Activated T-helper 1 cell treated with anti-CD3 and anti-CD28 coated beads, Interleukin-12 subunit alpha, Interleukin-12 subunit beta, Interleukin-2, Interleukin-4 antibody, amounts not matched to agents 30 ng/mL and 10 ng/mL and 1 ng/mL, durations not matched to agents 14 hours and 24 hours and 36 hours (primary cell): ENCODE data around the gene PRR13. TPM values are rescaled to one million over a fixed set of nuclear protein-coding genes. Genes with fewer than 3 reads are reported as not detected.
A peak's percentile ranks its signal among the peaks of the same experiment; 100 is the strongest.
"Not testable (repeated sequence)": the region's sequence is repeated elsewhere in the genome, so short reads cannot be mapped to it uniquely, and the experiment has no call there.

Experiments
- DNase-seq: peaks from one replicate; pipeline ENCODE4 v3.0.0; 2021; ENCODE audit warnings: low spot score
- H3K27ac Mint-ChIP-seq: one replicate; pipeline ENCODE4 v1.8.0; 2021; ENCODE audit warnings: mild to moderate bottlenecking, mixed read lengths
- H3K27me3 Mint-ChIP-seq: one replicate; pipeline ENCODE4 v1.8.0; 2022; ENCODE audit warnings: mild to moderate bottlenecking, moderate library complexity, mixed read lengths; ENCODE audit not compliant: insufficient read depth
- H3K36me3 Mint-ChIP-seq: one replicate; pipeline ENCODE4 v1.8.0; 2021; ENCODE audit warnings: low read depth, mixed read lengths
- H3K4me1 Mint-ChIP-seq: one replicate; pipeline ENCODE4 v1.8.0; 2021; ENCODE audit warnings: low read depth, mixed read lengths
- H3K4me3 Mint-ChIP-seq: one replicate; pipeline ENCODE4 v1.8.0; 2021; ENCODE audit warnings: mild to moderate bottlenecking, moderate library complexity, mixed read lengths
- H3K9me3 Mint-ChIP-seq: one replicate; pipeline ENCODE4 v1.8.0; 2021; ENCODE audit warnings: mixed read lengths
- intact Hi-C: fragments of 100-400 bp; cut with micrococcal nuclease; formaldehyde crosslinking; loops from one replicate; pipeline ENCODE4 v1.15.1; 2024
- total RNA-seq: library from RNA; stranded (reverse); gene quantifications from 2 replicates; pipeline ENCODE4 v1.2.3, GENCODE V29; 2022

PRR13 gene
- total RNA-seq, 1 donor from 2014 or later, result 219 TPM

- no peak for DNase-seq
- Mint-ChIP-seq H3K9me3 (no peaks in the 10 kb centered on the region), H3K4me3 (no peak overlapping the region), H3K27me3 (no peaks in the 10 kb centered on the region), H3K27ac (no peak overlapping the region), H3K4me1 (peaks cover 33% of the 10 kb centered on the region), H3K36me3 (peaks cover 74% of the 10 kb centered on the region)
- intact Hi-C loops, result no loop called here
Observed at GRCh38 chr12:53465679-53466078, 24.1 kb downstream of the PRR13 start.

GRCh38 chr12:53466640-53467039, 25.1 kb downstream of the PRR13 start:
- no peak for DNase-seq
- Mint-ChIP-seq H3K4me1 (peaks cover 33% of the 10 kb centered on the region), H3K36me3 (peaks cover 72% of the 10 kb centered on the region), H3K9me3 (no peaks in the 10 kb centered on the region), H3K27ac (no peak overlapping the region), H3K27me3 (no peaks in the 10 kb centered on the region), H3K4me3 (no peak overlapping the region)
- intact Hi-C loops, result no loop called here

- no peaks in the 10 kb centered on the region for H3K9me3 Mint-ChIP-seq
- H3K4me3 Mint-ChIP-seq, result no peak overlapping the region
- H3K27me3 Mint-ChIP-seq, result no peaks in the 10 kb centered on the region
- DNase-seq, result no peak
- H3K36me3 Mint-ChIP-seq, result peaks cover 72% of the 10 kb centered on the region
- no peak overlapping the region for H3K27ac Mint-ChIP-seq
- intact Hi-C loops, result no loop called here
- H3K4me1 Mint-ChIP-seq, result peaks cover 38% of the 10 kb centered on the region
Observed at GRCh38 chr12:53467082-53467481, 25.5 kb downstream of the PRR13 start.

- no peaks in the 10 kb centered on the region for H3K9me3 Mint-ChIP-seq
- H3K36me3 Mint-ChIP-seq, result peaks cover 72% of the 10 kb centered on the region
- intact Hi-C loops, result no loop called here
- H3K27me3 Mint-ChIP-seq, result no peaks in the 10 kb centered on the region
- DNase-seq, result no peak
- no peak overlapping the region for H3K4me3 Mint-ChIP-seq
- no peak overlapping the region for H3K27ac Mint-ChIP-seq
- peaks cover 38% of the 10 kb centered on the region for H3K4me1 Mint-ChIP-seq
Observed at GRCh38 chr12:53467880-53468279, 26.3 kb downstream of the PRR13 start.

- intact Hi-C loops, result no loop called here
- Mint-ChIP-seq H3K27ac (no peak overlapping the region), H3K36me3 (peaks cover 69% of the 10 kb centered on the region), H3K4me1 (peaks cover 38% of the 10 kb centered on the region), H3K27me3 (no peaks in the 10 kb centered on the region), H3K4me3 (no peak overlapping the region), H3K9me3 (no peaks in the 10 kb centered on the region)
- no peak for DNase-seq
Observed at GRCh38 chr12:53468282-53468681, 26.7 kb downstream of the PRR13 start.

GRCh38 chr12:53472056-53472582, 30.6 kb downstream of the PRR13 start:
- Mint-ChIP-seq H3K27ac (no peak overlapping the region), H3K27me3 (no peaks in the 10 kb centered on the region), H3K36me3 (peaks cover 68% of the 10 kb centered on the region), H3K4me3 (no peak overlapping the region), H3K9me3 (no peaks in the 10 kb centered on the region), H3K4me1 (peaks cover 32% of the 10 kb centered on the region)
- intact Hi-C loops, result loop anchor here (2.0 kb wide), 1 partner anchor 19 kb away; the partner anchor contains the start of gene PCBP2
- no peak for DNase-seq

GRCh38 chr12:53474077-53474476, 32.5 kb downstream of the PRR13 start:
- intact Hi-C loops, result no loop called here
- no peak for DNase-seq
- H3K27ac Mint-ChIP-seq, result peak overlapping the region; percentile 74

GRCh38 chr12:53474819-53475218, 33.3 kb downstream of the PRR13 start:
- H3K4me1 Mint-ChIP-seq, result peaks cover 32% of the 10 kb centered on the region
- no peak for DNase-seq
- H3K36me3 Mint-ChIP-seq, result peaks cover 75% of the 10 kb centered on the region
- intact Hi-C loops, result no loop called here
- H3K27ac Mint-ChIP-seq, result peak overlapping the region; percentile 84
- peak overlapping the region; percentile 29 for H3K4me3 Mint-ChIP-seq
- H3K27me3 Mint-ChIP-seq, result no peaks in the 10 kb centered on the region
- H3K9me3 Mint-ChIP-seq, result no peaks in the 10 kb centered on the region

More at GRCh38 chr12:53474077-53474476, 32.5 kb downstream of the PRR13 start:
- Mint-ChIP-seq H3K9me3 (no peaks in the 10 kb centered on the region), H3K4me3 (peak overlapping the region; percentile 39), H3K27me3 (no peaks in the 10 kb centered on the region), H3K4me1 (peaks cover 32% of the 10 kb centered on the region), H3K36me3 (peaks cover 67% of the 10 kb centered on the region)

GRCh38 chr12:53476769-53477209, 35.3 kb downstream of the PRR13 start:
- no peak for DNase-seq
- Mint-ChIP-seq H3K4me1 (peaks cover 23% of the 10 kb centered on the region), H3K9me3 (no peaks in the 10 kb centered on the region), H3K4me3 (no peak overlapping the region), H3K27ac (peak overlapping the region; percentile 42), H3K27me3 (no peaks in the 10 kb centered on the region), H3K36me3 (peaks cover 70% of the 10 kb centered on the region)
- intact Hi-C loops, result loop anchor here (2.0 kb wide), 2 partner anchors 16 to 32 kb away; no protein-coding TSS in a partner anchor

GRCh38 chr12:53478865-53479264, 37.3 kb downstream of the PRR13 start:
- Mint-ChIP-seq H3K27me3 (no peaks in the 10 kb centered on the region), H3K27ac (no peak overlapping the region), H3K36me3 (peaks cover 72% of the 10 kb centered on the region), H3K9me3 (no peaks in the 10 kb centered on the region), H3K4me1 (peaks cover 14% of the 10 kb centered on the region), H3K4me3 (no peak overlapping the region)
- DNase-seq, result no peak
- intact Hi-C loops, result no loop called here

GRCh38 chr12:53479331-53479730, 37.8 kb downstream of the PRR13 start:
- H3K36me3 Mint-ChIP-seq, result peaks cover 71% of the 10 kb centered on the region

GRCh38 chr12:53480491-53481442, 39.2 kb downstream of the PRR13 start:
- H3K4me1 Mint-ChIP-seq, result no peaks in the 10 kb centered on the region
- H3K4me3 Mint-ChIP-seq, result no peak overlapping the region
- no peak for DNase-seq
- H3K36me3 Mint-ChIP-seq, result peaks cover 66% of the 10 kb centered on the region
- no peaks in the 10 kb centered on the region for H3K9me3 Mint-ChIP-seq
- no peak overlapping the region for H3K27ac Mint-ChIP-seq
- no peaks in the 10 kb centered on the region for H3K27me3 Mint-ChIP-seq
- intact Hi-C loops, result no loop called here

More at GRCh38 chr12:53479331-53479730, 37.8 kb downstream of the PRR13 start:
- no peaks in the 10 kb centered on the region for H3K27me3 Mint-ChIP-seq
- no peak overlapping the region for H3K4me3 Mint-ChIP-seq
- H3K4me1 Mint-ChIP-seq, result peaks cover 9% of the 10 kb centered on the region
- intact Hi-C loops, result no loop called here
- no peak for DNase-seq
- H3K27ac Mint-ChIP-seq, result no peak overlapping the region
- H3K9me3 Mint-ChIP-seq, result no peaks in the 10 kb centered on the region

- H3K4me1 Mint-ChIP-seq, DNase-seq, H3K27ac Mint-ChIP-seq, H3K27me3 Mint-ChIP-seq, intact Hi-C loops, H3K4me3 Mint-ChIP-seq, H3K9me3 Mint-ChIP-seq: not testable (repeated sequence)
- peaks cover 60% of the 10 kb centered on the region for H3K36me3 Mint-ChIP-seq
Observed at GRCh38 chr12:53481458-53481857, 39.9 kb downstream of the PRR13 start.
